Uterus (tissue), 4 donors: ENCODE data around the gene SMARCA4. TPM values are rescaled to one million over a fixed set of nuclear protein-coding genes. Genes with fewer than 3 reads are reported as not detected.
"Not testable (repeated sequence)": the region's sequence is repeated elsewhere in the genome, so short reads cannot be mapped to it uniquely, and the experiment has no call there.

Experiments
- DNase-seq, 2 donors: peaks; one replicate each; pipeline ENCODE4 v3.0.0-alpha.2; 2019 to 2020
- H3K27ac ChIP-seq, 2 donors: fragments of 200-600 bp; sonication (generic); 1 replicate in 1 of 2; 2 replicates in 1 of 2; pipeline ENCODE4 v1.5.1; 2016 to 2018
- H3K27me3 ChIP-seq, 2 donors: fragments of 200-600 bp; sonication (generic); one replicate each; pipeline ENCODE4 v1.5.1; 2018 to 2019; ENCODE audit warnings: control low read depth in 1 of 2
- H3K36me3 ChIP-seq, 2 donors: fragments of 200-600 bp; sonication (generic); one replicate each; pipeline ENCODE4 v1.5.1; 2019; ENCODE audit warnings: control low read depth in 1 of 2
- H3K4me1 ChIP-seq, 2 donors: fragments of 200-600 bp; sonication (generic); one replicate each; pipeline ENCODE4 v1.5.1; 2018 to 2019; ENCODE audit warnings: control low read depth in 1 of 2
- H3K4me3 ChIP-seq, 2 donors: fragments of 200-600 bp; sonication (generic); 1 replicate in 1 of 2; 2 replicates in 1 of 2; pipeline ENCODE4 v1.5.1; 2018 to 2019; ENCODE audit warnings: mild to moderate bottlenecking in 1 of 2
- H3K9me3 ChIP-seq, 2 donors: fragments of 200-600 bp; sonication (generic); one replicate each; pipeline ENCODE4 v1.5.1; 2019; ENCODE audit warnings: control low read depth in 1 of 2
- POLR2A ChIP-seq, 2 donors: fragments of 450-650 bp; IDR thresholded peaks; one replicate each; pipeline ENCODE4 v1.6.1; 2016; ENCODE audit warnings: antibody characterized with exemption in 2 of 2, mild to moderate bottlenecking in 1 of 2, moderate library complexity in 1 of 2
- intact Hi-C: fragments of 100-400 bp; cut with DNase I; formaldehyde crosslinking; loops from one replicate; pipeline ENCODE4 v1.15.1; 2023; ENCODE audit warnings: low total_unique reads
- total RNA-seq, 4 donors: library from RNA; depleted of rRNA in 3 of 4; stranded (reverse); fragments of >200 nt in 3 of 4; gene quantifications; one replicate each; pipeline versions ENCODE4 v1.1.0 to v1.2.4, GENCODE V29; 2014 to 2023
- TF ChIP-seq, protein P1 (sequence below), 4 experiments: fragments of 200-600 bp in 2 of 4; fragments of 450-650 bp in 2 of 4; sonication (generic) in 2 of 4; IDR thresholded peaks; one replicate each; pipeline ENCODE4 v1.5.1; 2016 to 2019; ENCODE audit warnings: antibody characterized with exemption in 4 of 4, mild to moderate bottlenecking in 2 of 4, moderate library complexity in 1 of 4
- donor health status: DM: yes; HTN: yes; CAD: no.

Gene SMARCA4
- total RNA-seq, 4 donors from 2014 or later, result 44.6 to 78.7 (median 76.2) TPM

DNA sequence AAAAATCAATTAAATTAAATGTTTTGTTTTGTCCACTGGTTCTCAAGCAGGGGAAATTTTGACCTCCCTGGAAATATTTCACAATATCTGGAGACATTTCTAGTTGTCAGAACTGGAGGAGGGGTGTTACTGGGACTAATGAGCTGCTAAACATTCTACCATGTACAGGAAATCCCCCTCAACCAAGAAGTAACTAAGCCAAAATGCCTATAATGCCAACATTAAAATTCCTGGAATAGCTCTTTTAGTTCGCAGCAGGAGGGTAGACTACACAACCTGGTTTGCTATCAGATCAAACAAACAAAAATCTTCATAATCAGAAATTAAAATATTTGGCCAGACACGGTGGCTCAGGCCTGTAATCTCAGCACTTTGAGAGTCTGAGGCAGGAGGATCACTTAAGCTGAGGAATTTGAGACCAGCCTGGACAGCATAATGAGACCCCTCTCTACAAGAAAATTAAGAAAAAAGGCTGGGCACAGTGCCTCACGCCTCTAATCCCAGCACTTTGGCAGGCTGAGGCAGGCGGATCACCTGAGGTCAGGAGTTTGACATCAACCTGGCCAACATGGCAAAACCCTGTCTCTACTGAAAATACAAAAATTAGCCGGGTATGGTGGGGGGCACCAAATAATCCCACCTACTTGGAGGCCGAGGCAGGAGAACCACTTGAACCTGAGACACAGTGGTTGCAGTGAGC is 13.7 kb upstream of the SMARCA4 start:
- no peaks in the 10 kb centered on the region for H3K36me3 ChIP-seq
- H3K4me1 ChIP-seq, result no peaks in the 10 kb centered on the region
- intact Hi-C loops, result no loop called here
- H3K27ac ChIP-seq, result no peak overlapping the region
- no peak overlapping the region for H3K4me3 ChIP-seq
- no peaks in the 10 kb centered on the region for H3K9me3 ChIP-seq
- no peaks in the 10 kb centered on the region for H3K27me3 ChIP-seq
- no peak for DNase-seq
- TF ChIP-seq POLR2A (IDR thresholded peaks at IDR 0.05), result no peak
- TF ChIP-seq, protein P1, sequence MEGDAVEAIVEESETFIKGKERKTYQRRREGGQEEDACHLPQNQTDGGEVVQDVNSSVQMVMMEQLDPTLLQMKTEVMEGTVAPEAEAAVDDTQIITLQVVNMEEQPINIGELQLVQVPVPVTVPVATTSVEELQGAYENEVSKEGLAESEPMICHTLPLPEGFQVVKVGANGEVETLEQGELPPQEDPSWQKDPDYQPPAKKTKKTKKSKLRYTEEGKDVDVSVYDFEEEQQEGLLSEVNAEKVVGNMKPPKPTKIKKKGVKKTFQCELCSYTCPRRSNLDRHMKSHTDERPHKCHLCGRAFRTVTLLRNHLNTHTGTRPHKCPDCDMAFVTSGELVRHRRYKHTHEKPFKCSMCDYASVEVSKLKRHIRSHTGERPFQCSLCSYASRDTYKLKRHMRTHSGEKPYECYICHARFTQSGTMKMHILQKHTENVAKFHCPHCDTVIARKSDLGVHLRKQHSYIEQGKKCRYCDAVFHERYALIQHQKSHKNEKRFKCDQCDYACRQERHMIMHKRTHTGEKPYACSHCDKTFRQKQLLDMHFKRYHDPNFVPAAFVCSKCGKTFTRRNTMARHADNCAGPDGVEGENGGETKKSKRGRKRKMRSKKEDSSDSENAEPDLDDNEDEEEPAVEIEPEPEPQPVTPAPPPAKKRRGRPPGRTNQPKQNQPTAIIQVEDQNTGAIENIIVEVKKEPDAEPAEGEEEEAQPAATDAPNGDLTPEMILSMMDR (IDR thresholded peaks at IDR 0.05), result no peak

DNA sequence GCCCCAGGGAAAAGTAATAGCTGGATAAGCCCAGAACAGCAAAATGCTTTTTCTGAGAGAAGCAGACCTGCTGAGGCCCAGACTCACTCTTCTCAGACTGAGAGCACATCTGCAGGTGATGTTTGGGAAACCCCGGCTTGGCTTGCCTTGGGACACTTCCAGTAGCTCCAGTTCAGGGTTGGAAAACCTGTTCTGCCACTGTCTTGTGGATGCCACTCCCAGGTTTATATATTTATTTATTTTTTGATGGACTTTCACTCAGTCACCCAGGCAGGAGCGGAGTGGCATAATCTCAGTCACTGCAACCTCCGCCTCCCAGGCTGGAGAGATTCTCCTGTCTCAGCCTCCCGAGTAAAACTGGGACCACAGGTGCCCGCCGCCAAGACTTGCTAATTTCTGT is 8.0 kb upstream of the SMARCA4 start:
- H3K27me3 ChIP-seq, result no peaks in the 10 kb centered on the region
- no peak for TF ChIP-seq POLR2A (IDR thresholded peaks at IDR 0.05)
- TF ChIP-seq, protein P1 (IDR thresholded peaks at IDR 0.05), result no peak
- H3K9me3 ChIP-seq, result no peaks in the 10 kb centered on the region
- DNase-seq, result no peak
- no peak overlapping the region for H3K4me3 ChIP-seq
- intact Hi-C loops, result no loop called here
- H3K36me3 ChIP-seq, result no peaks in the 10 kb centered on the region
- no peaks in the 10 kb centered on the region for H3K4me1 ChIP-seq
- no peak overlapping the region for H3K27ac ChIP-seq

DNA sequence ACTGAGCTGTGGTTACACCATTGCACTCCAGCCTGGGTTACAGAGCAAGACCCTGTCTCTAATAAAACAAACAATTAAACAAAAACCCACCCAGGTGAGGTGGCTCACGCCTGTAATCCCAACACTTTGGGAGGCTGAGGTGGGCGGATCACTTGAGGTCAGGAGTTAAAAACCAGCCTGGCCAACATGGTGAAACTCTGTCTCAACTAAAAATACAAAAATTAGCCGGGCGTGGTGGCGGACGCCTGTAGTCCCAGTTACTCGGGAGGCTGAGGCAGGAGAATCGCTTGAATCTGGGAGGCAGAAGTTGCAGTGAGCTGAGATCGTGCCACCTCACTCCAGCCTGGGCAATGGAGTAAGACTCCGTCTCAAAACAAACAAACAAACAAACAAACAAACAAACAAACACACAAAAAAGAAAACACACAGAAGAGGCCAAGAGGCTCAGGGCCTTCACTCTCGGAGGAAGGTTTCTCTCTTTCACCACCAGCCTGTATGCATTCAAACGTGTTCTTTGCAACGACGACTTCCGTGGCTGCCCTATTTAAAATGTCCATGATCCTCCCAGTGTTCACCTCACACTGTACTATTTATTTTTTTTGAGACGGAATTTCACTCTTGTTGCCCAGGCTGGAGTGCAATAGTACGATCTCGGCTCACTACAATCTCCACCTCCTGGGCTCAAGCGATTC is 1.4 kb upstream of the SMARCA4 start:
- H3K27ac ChIP-seq, H3K9me3 ChIP-seq, DNase-seq, H3K36me3 ChIP-seq, H3K4me3 ChIP-seq, H3K27me3 ChIP-seq, H3K4me1 ChIP-seq, intact Hi-C loops: not testable (repeated sequence)

DNA sequence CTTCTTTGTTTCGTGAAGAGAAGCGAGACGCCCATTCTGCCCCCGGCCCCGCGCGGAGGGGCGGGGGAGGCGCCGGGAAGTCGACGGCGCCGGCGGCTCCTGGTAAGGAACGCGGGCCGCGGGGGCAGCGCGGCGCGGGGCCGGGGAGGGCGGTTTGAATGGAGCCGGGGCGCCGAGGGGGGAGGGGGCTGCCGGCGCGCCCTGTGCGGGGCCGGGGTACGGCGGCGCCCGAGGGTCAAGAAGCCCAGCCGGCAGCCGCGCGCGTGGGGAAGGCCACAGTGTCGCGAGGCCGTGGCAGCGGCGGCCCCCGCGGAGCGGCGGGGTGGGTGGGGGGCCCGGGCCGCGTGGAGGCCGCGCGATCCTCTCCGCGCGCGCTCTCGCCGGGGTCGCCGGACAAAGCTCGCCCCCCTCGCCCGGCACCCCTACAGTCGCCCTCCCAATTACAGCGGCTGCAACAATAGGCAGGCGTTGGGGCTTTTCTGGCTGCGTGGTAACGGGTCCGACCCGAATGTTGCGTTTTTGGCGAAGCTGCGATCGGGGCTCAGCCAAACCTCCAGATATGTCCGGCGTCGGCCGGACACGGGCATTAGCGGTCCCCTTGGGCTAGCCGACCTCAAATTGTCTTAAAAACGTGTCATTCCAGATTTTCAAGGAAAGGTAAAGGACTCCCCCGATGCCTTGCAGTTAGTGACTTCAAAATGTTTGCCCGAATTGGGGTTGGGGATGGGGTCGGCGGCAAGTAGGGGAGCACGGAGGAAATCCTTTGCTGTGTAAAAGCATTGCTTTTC is 437 bp downstream of the SMARCA4 start:
- peak in 1 of 2 donors; percentile 36 for DNase-seq
- peak overlapping the region; percentile 92 to 93 for H3K27ac ChIP-seq
- intact Hi-C loops, result no loop called here
- TF ChIP-seq, protein P1 (IDR thresholded peaks at IDR 0.05), result no peak
- TF ChIP-seq POLR2A (IDR thresholded peaks at IDR 0.05), result no peak
- no peaks in the 10 kb centered on the region for H3K9me3 ChIP-seq
- H3K36me3 ChIP-seq, result no peaks in the 10 kb centered on the region
- H3K27me3 ChIP-seq, result no peaks in the 10 kb centered on the region
- H3K4me1 ChIP-seq, result peaks cover 0 to 6% of the 10 kb centered on the region in 2 donors
- H3K4me3 ChIP-seq, result peak overlapping the region; percentile 63 to 87

DNA sequence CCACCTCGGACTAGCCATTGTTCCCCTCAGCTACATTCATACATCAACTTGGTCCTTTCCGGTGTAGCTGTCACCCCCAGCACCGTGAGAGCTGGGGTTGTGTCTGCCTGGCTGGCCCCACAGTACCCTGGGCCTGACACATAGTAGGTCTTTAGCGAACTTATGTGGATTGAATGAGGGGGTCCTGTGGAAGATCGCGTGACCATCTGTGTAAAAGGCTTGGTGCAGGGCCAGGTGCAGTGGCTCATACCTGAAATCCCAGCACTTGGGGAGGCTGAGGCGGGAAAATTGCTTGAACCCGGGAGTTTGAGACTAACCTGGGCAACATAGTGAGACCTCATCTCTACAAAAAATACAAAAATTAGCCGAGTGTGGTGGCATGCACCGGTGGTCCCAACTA is 2.0 kb downstream of the SMARCA4 start:
- Histone ChIP-seq H3K27ac (no peak overlapping the region), H3K27me3 (no peaks in the 10 kb centered on the region), H3K36me3 (no peaks in the 10 kb centered on the region), H3K9me3 (no peaks in the 10 kb centered on the region), H3K4me3 (no peak overlapping the region), H3K4me1 (peaks cover 0 to 6% of the 10 kb centered on the region in 2 donors)
- no peak for TF ChIP-seq POLR2A (IDR thresholded peaks at IDR 0.05)
- TF ChIP-seq, protein P1 (IDR thresholded peaks at IDR 0.05), result no peak
- no peak for DNase-seq
- intact Hi-C loops, result no loop called here
